WI38 (cell line): ENCODE data around the gene VKORC1L1.

Source experiments
- H3K4me3 ChIP-seq: 2 replicates; pipeline ENCODE4 v1.5.1; 2011; ENCODE audit warnings: low read depth, mild to moderate bottlenecking, control low read depth, low read length
- TF ChIP-seq, protein P1 (sequence below): IDR thresholded peaks from 2 replicates; pipeline ENCODE4 v1.5.1; 2012; ENCODE audit warnings: low read depth, mild to moderate bottlenecking, control low read depth, low read length

VKORC1L1 gene

DNA sequence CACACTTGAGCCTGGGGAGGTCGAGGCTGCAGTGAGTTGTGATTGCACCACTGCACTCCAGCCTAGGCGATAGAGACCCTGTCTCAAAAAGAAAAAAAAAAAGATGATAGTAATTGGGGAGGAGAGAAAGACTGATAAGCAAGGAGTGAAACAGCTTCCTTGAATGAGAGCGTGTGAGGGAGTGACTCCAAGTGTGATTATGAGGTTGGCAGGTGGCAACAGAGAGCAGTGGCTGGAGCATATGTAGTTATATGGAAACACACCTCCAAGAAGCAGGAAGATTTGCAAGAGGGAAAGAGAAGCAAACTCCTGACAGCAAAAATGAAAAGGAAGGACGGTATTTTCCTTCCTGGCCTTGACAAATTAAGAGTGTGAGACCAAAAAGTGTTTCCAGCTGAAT, 50.4 kb downstream of the VKORC1L1 start:
- TF ChIP-seq, protein P1, sequence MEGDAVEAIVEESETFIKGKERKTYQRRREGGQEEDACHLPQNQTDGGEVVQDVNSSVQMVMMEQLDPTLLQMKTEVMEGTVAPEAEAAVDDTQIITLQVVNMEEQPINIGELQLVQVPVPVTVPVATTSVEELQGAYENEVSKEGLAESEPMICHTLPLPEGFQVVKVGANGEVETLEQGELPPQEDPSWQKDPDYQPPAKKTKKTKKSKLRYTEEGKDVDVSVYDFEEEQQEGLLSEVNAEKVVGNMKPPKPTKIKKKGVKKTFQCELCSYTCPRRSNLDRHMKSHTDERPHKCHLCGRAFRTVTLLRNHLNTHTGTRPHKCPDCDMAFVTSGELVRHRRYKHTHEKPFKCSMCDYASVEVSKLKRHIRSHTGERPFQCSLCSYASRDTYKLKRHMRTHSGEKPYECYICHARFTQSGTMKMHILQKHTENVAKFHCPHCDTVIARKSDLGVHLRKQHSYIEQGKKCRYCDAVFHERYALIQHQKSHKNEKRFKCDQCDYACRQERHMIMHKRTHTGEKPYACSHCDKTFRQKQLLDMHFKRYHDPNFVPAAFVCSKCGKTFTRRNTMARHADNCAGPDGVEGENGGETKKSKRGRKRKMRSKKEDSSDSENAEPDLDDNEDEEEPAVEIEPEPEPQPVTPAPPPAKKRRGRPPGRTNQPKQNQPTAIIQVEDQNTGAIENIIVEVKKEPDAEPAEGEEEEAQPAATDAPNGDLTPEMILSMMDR = no peak

DNA sequence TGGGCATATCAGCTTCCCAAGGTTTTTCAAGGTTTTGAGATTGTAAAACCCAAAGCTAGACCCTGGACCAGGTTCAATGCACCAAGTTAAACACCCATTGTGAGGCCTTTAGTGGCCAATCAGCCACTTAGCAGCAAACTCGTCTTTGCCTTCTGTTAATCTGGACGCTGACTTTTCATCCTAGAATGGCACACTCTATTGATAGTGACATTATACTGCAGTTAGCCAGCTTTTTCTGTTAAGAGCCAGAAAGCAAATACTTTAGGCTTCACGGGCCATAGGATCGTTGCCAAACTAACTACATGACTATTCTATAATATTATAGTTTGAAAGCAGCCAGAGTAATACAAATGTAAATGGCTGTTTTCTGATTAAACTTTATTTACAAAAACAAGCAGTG, 51.3 kb downstream of the VKORC1L1 start:
- TF ChIP-seq, protein P1 = no peak
- H3K4me3 ChIP-seq = no peak overlapping the region

More for the DNA sequence above, 50.4 kb downstream of the VKORC1L1 start:
- H3K4me3 ChIP-seq = no peak overlapping the region

- no peak overlapping the region for H3K4me3 ChIP-seq
- TF ChIP-seq, protein P1 = no peak
Measured at GRCh38 chr7:65925040-65925439, 52.2 kb downstream of the VKORC1L1 start.

- H3K4me3 ChIP-seq = no peak overlapping the region
- TF ChIP-seq, protein P1 = no peak
Measured at GRCh38 chr7:65926588-65926987, 53.7 kb downstream of the VKORC1L1 start.

- TF ChIP-seq, protein P1 = no peak
- H3K4me3 ChIP-seq = no peak overlapping the region
Measured at GRCh38 chr7:65927489-65928448, 54.9 kb downstream of the VKORC1L1 start.

GRCh38 chr7:65931685-65932084, 58.8 kb downstream of the VKORC1L1 start:
- TF ChIP-seq, protein P1 = no peak
- H3K4me3 ChIP-seq = no peak overlapping the region

- TF ChIP-seq, protein P1 = no peak
- no peak overlapping the region for H3K4me3 ChIP-seq
Measured at GRCh38 chr7:65937296-65937695, 64.4 kb downstream of the VKORC1L1 start.
